Subcutaneous adipose tissue (tissue), 4 donors: Measurements from ENCODE around the gene SLC4A4. TPM values are rescaled to one million over a fixed set of nuclear protein-coding genes. Genes with fewer than 3 reads are reported as not detected.

Experiments
- total RNA-seq, 4 donors: library from RNA; depleted of rRNA; stranded (reverse); fragments of >200 nt; gene quantifications; one replicate each; pipeline ENCODE4 v1.1.0, GENCODE V29; 2016
- TF ChIP-seq, protein P1 (sequence below): fragments of 450-650 bp; IDR thresholded peaks from one replicate; pipeline ENCODE4 v1.5.1; 2016; ENCODE audit warnings: low read depth, mild to moderate bottlenecking, control low read depth, antibody characterized with exemption, moderate library complexity

Gene SLC4A4
- total RNA-seq, 4 donors from 2014 or later: 0.68 to 18.6 (median 5.0) TPM

DNA sequence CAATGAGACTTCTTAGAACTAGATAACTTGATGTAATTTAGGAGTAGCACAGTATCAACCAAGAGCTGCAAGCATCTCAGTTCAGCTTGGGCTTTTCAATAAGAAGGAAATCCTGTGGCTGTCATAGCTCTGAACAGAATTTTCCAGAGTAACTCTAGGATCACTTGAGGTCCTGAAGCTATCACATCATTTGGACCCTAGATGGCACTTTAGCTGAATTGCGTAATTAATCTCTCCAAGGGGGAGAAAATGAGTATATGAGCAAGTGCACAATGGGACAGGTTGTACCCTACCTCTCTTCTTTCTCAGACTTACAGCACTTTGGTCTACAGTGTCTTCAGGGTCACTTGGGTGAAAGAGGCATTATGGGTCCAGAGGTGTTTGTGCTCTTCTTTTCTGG lies 45.2 kb downstream of the SLC4A4 start:
- TF ChIP-seq, protein P1, sequence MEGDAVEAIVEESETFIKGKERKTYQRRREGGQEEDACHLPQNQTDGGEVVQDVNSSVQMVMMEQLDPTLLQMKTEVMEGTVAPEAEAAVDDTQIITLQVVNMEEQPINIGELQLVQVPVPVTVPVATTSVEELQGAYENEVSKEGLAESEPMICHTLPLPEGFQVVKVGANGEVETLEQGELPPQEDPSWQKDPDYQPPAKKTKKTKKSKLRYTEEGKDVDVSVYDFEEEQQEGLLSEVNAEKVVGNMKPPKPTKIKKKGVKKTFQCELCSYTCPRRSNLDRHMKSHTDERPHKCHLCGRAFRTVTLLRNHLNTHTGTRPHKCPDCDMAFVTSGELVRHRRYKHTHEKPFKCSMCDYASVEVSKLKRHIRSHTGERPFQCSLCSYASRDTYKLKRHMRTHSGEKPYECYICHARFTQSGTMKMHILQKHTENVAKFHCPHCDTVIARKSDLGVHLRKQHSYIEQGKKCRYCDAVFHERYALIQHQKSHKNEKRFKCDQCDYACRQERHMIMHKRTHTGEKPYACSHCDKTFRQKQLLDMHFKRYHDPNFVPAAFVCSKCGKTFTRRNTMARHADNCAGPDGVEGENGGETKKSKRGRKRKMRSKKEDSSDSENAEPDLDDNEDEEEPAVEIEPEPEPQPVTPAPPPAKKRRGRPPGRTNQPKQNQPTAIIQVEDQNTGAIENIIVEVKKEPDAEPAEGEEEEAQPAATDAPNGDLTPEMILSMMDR: no peak

DNA sequence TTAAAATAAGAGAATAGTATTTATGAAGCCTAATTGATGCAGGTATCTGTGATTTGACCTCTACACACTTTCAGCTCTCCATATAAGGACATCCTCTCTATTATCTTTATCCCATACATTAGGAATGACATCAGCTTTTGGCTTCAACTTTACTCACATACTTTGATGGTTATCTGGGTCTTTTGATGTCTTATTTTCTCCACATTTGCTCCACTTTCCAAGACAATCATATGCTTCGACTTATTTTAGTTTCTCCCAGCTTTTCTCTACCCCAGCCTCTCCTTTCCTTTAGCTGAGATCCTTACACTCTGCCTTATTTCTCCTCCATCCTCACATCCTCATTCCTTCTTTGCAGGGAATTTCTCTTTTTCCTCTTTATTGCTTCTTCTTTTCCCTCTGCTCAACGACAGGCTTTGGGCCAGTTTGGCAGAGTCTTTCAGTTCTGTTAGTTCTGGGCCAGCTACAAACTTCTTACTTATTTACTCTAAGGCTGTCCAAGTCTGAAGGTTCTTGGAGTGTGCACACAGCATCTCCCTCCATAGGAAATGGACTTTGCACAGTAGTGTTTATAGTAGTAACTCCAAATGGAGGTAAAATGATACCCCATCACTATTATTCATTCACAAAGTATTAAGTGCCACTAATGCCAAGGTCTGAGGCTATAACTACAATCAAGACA lies 50.5 kb downstream of the SLC4A4 start:
- TF ChIP-seq, protein P1: no peak

DNA sequence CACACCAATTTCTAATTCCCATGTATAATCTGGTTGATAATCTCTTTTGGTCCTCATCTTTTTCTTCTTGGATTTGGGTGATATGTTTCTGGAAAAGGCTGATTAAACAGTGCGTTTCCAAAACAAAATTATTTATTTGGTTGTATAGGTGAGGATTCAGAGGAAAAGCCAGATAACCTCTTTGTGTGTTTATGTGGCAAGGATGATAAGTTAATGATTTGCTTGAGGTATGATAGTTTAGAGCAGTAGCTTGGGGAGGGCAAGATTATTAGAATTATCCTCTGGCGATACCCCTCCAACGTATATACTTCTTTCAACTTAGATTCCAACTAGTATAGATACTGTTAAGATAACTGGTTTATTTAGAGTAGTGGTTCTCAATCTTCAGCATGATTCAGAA lies 53.3 kb downstream of the SLC4A4 start:
- TF ChIP-seq, protein P1: no peak

DNA sequence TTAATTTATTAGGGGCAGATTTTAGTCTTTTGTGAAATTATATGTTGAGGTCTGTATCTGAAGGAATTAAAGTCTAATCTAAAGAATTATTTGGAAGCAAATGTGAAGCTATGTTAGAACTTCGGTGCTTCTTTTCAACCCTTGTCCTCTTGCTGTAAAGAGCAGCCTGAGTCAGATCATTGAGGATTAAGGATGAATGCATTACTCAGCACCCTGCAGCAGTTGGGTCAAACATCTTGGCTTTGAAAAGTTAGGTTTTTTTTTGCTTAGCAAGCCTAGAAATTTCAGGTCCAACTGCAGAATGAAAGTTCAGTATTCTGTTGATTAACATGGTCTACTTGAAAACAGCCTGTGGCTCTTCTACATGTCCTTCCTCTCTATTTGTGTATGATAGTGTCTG lies 57.6 kb downstream of the SLC4A4 start:
- TF ChIP-seq, protein P1: no peak

DNA sequence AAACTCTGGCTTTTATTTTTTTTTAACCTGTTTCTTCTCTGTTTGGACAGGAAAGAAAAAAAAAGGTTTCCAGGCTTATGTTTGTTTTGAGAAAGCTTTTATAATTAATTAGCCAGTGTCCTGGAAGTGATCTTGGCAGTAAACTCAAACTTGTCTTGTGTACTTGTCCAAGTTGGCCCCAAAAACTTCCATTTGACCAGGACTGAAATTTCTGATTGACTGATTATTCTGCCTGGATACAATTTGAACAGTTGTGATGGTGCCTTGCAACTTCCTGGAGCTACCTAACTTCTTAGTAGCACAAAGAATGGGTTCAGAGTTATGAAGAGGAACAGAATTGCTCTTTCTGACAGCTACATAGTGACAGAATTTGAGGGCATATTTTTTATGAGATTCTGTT lies 62.0 kb downstream of the SLC4A4 start:
- TF ChIP-seq, protein P1: no peak

DNA sequence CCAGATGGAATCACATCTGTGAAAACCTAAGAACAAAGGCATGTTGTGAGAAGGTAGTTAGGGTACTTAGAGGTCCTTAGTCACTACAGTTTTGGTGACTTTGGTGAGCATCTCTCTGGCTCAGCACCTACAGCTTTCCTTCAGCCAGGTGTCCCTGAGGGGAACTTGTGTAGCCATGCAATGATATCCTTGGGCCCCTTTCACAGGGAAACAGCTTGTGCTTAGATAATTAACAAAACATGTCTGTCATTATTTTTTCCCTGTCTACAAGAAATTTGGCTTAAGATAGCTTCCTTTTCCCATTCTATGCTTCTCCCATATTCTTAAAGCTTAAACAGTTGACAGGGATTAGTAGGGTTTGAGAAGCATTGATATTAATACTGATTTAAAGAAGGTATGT lies 63.8 kb downstream of the SLC4A4 start:
- TF ChIP-seq, protein P1: no peak

DNA sequence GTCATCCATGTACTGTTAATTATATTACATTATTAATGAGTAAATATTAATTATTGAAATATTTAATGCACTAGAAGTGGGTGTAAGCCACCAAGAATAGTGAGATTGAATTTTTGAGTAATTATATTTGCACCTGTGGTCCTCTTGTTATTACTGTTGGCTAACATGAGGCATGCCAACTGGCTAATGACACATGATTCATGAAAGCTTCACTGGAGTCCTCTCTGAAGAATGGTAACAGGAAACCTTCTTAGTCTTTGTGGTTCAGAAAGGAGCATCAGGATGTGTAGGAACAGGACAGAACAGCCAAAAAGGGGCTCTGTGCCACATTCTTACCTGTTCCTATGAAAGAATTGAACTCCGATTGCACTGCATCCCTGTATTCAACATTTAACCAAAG lies 65.2 kb downstream of the SLC4A4 start:
- TF ChIP-seq, protein P1: no peak
